DMS 273 treated with DMSO at 0.1 percent for 48 hours (cell line): ENCODE data around the gene MRPL24.
A peak's percentile ranks its signal among the peaks of the same experiment; 100 is the strongest.
"Not testable (repeated sequence)": the region's sequence is repeated elsewhere in the genome, so short reads cannot be mapped to it uniquely, and the experiment has no call there.

ENCODE experiments used
- DNase-seq: peaks from one replicate; lab custom pipeline; 2025; lab: John Stamatoyannopoulos, UW

The MRPL24 gene

GRCh38 chr1:156740741-156741480 lies at the start of gene MRPL24:
TSS of gene MRPL24 (minus strand) at chr1:156741088. CDS start at chr1:156738704, 2,384 bp downstream.
- peak; percentile 100 for DNase-seq

GRCh38 chr1:156789621-156790318 lies 48.9 kb upstream of the MRPL24 start:
- no peak for DNase-seq

GRCh38 chr1:156788136-156788535 lies 47.2 kb upstream of the MRPL24 start:
- DNase-seq: no peak

DNA sequence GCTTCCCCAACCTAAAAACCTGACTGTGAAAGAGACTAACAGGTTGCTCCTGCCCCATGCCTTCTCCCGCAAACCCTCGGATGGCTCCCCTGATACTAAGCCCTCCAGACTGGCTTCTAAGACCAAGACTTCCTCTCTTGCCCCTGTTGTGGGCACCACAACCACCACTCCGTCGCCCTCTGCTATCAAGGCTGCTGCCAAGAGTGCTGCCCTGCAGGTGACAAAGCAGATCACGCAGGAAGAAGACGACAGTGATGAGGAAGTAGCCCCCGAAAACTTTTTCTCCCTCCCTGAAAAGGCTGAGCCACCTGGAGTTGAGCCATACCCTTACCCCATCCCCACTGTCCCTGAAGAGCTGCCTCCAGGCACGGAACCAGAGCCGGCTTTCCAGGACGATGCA lies 45.8 kb upstream of the MRPL24 start:
- no peak for DNase-seq

GRCh38 chr1:156785458-156785857 lies 44.6 kb upstream of the MRPL24 start:
- no peak for DNase-seq

- no peak for DNase-seq
Observed at GRCh38 chr1:156781585-156782186, 40.8 kb upstream of the MRPL24 start.

DNA sequence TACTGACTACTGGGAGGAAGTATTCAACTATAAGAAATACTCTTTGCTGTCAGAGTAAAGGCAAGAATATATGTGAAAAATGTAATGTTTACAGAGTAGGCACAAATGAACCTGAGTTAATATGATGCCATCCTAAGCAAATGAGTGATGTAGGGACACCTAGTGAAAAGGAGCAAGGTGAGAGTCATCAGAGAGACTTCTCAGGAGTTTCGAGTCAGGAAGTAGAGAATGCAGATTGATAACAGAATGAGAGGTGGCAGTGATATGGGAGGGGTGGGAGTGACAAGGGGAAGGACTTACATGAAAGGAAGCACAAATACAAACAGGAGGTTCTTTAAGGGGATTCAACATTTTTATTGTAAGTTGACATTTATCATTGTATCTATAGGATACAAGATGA lies 36.7 kb upstream of the MRPL24 start:
- DNase-seq: no peak

GRCh38 chr1:156776942-156777341 lies 36.1 kb upstream of the MRPL24 start:
- DNase-seq: no peak

DNA sequence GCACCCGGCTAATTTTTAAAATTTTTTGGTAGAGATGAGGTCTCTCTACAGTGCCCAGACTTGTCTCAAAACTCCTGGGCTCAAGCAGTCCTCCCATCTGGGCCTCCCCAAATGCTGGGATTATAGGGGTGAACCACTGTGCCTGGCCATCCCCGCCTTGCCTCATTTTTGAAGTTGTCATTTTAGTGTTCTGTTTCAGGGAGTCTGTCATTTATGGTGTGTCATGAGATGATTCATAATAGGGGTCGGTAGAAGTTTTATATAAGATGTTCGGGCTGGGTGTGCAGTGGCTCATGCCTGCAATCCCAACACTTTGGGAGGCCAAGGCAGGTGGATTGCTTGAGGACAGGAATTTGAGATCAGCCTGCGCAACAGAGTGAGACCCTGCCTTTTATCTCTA lies 34.9 kb upstream of the MRPL24 start:
- no peak for DNase-seq

GRCh38 chr1:156773607-156774006 lies 32.7 kb upstream of the MRPL24 start:
- DNase-seq: no peak

DNA sequence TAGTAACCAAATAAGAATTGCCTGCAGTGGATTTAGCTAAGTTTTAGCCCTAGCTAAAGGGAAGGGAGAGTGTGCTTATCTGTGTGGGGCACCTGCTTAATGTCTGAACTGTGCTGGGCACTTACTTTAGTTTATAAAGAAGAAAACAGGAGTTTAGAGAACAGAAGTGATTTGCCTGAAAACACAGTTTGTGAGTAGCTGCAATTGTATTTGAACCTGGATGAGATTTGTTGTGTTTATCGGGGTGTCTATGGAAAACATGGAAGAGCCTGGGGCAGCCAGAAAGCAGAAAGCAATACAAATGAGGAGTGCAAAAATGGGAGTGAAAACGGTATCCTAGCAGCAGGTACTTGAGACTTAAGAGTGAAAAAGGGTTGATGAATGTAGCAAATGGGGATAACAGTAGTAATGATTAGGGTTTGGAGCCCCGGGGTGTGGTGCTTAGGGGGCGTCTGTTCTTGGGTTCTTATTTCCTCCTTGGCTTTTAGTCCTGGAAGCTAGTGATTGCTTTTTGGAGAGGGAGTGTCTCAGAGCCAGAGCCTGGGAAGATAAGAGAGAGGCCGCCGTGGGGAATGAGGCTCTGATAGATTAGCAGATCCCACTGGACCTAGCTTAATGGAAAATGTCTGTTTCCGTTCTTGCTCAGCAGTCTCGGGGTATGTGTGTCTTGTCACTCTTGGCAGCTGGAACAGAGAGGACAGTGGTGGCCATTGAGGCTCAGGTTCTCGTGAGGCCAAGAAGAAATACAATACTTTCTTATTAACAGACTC lies 32.0 kb upstream of the MRPL24 start:
- no peak for DNase-seq

DNA sequence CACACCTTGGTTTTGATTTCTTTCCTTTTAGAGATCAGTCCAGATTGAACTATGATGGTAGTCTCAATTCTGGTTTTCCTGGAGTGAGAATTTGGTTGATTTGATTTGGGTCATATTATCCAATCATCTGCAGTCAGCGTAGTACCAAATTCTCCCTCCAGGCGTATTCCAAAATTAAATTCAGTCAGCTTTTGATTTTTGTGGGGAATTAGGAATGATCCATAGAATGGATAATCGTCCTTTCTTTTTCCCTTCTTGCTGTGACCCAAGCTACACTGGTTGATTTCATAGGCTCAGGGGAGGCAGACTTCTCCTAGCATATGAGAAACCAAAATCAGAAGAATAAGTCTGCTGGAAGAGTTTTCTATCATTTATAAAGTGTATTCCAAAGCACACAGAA lies 31.3 kb upstream of the MRPL24 start:
- no peak for DNase-seq

- no peak for DNase-seq
Observed at GRCh38 chr1:156768610-156769295, 27.9 kb upstream of the MRPL24 start.

GRCh38 chr1:156767879-156768604 lies 27.2 kb upstream of the MRPL24 start:
- no peak for DNase-seq

DNA sequence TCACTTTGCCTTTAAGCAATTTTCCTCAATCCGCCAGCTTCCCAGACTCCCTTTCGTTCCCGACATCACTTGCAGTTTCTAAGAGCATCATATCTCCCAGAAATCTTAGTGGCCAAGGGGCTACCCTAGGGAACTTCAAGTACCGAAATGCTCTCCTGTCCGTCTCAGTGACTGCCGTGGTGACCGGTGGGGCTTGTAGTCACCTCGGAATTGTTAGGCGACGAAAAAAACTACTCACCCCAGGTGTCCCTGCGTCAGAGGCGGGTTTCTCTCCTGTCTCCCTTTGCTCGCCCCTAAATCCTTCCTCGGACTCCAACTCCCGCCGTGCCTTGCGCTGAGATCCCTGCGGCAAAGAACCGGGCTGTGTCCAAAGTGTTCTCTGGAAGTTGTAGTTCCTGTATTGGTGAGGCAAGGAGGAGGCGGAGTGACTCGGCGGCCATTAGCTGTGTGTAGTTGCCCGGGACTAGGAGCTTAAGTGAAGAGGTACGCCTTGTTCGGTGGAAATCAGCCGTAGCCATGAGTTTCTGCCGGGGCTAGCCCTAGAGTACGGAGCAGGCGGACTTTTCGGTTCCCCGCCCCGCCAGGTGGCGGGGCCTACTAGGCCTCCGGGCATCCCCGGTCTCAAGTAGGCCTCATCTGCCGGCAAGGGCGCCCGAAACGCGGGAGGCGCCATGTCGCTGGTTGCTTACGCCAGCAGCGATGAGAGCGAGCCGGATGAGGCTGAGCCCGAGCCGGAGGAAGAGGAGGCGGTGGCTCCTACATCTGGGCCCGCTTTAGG lies 26.4 kb upstream of the MRPL24 start, which contains the start of gene PRCC:
TSS of gene PRCC (plus strand) at position 435 of the 778 bp plus-strand sequence. CDS start at position 672, 237 bp downstream.
- peak; percentile 99 for DNase-seq

DNA sequence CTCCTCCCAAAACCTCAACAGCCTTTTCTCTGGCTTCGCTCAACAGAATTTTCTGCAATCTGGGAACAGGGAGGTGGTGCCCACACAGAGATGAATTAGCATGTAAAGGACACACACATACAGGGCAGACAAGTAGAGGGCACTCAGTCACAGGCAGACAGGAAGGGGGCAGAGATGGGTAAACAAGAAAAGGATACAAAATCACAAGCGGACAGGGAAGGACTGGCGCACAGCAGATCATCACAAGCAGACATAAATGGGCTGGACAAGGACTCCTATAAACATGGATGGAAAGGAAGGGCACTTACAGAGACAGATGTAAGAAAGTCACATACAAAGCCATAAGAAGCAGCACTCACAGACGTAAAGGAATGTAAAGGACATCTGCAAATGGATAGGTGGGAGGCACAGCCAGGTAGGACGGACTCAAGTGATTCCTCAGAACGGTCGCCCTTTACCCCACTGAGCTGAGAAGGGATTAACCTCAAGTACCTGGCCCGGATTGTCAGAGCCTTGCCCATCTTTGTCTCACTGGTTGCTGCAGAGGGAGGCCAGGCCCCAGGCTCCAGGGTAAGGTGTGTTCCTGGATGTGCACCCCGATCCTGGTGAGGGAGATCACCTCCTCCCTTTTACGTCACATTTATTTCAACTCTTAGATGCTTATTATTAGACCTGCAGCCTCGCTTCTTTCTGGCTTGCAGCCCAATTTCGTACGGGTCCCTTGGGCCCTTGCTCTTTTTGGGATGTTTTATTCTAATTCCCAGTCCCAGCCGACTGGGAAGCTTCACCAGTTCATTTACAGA lies 25.6 kb upstream of the MRPL24 start:
- no peak for DNase-seq

GRCh38 chr1:156765666-156766065 lies 24.8 kb upstream of the MRPL24 start:
- DNase-seq: no peak

DNA sequence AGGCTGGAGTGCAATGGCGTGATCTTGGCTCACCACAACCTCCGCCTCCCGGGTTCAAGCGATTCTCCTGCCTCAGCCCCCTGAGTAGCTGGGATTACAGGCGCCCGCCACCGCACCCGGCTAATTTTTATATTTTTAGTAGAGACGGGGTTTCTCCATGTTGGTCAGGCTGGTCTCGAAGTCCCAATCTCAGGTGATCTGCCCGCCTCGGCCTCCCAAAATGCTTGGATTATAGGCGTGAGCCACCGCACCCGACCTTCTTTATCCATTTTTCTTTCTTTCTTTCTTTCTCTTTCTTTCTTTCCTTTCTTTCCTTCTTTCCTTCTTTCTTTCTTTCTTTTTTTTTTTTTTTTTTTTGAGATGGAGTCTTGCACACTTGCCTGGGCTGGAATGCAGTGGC lies 24.2 kb upstream of the MRPL24 start:
- not testable (repeated sequence) for DNase-seq

- no peak for DNase-seq
Observed at GRCh38 chr1:156760796-156761104, 19.9 kb upstream of the MRPL24 start.
